RKO (cell line): ENCODE measurements around the gene RRP1.

Source experiments
- DNase-seq: peaks from one replicate; pipeline ENCODE4 v3.0.0-alpha.2; 2016; ENCODE audit warnings: low spot score

RRP1 gene

GRCh38 chr21:43802713-43803313 is 13.4 kb downstream of the RRP1 start:
- DNase-seq = no peak

GRCh38 chr21:43803558-43804300 is 14.4 kb downstream of the RRP1 start:
- DNase-seq = no peak

- no peak for DNase-seq
Observed at GRCh38 chr21:43805275-43805800, 16.0 kb downstream of the RRP1 start.

GRCh38 chr21:43806017-43806710 is 16.8 kb downstream of the RRP1 start:
- no peak for DNase-seq

- DNase-seq = no peak
Observed at GRCh38 chr21:43808367-43808766, 19.0 kb downstream of the RRP1 start.

- no peak for DNase-seq
Observed at GRCh38 chr21:43808832-43809251, 19.5 kb downstream of the RRP1 start.

GRCh38 chr21:43809346-43809799 is 20.0 kb downstream of the RRP1 start:
- DNase-seq = no peak

- no peak for DNase-seq
Observed at GRCh38 chr21:43809853-43810504, 20.6 kb downstream of the RRP1 start.

GRCh38 chr21:43810505-43811261 is 21.3 kb downstream of the RRP1 start:
- DNase-seq = peak; percentile 69

GRCh38 chr21:43811262-43812105 is 22.1 kb downstream of the RRP1 start:
- no peak for DNase-seq

- no peak for DNase-seq
Observed at GRCh38 chr21:43812139-43812821, 22.9 kb downstream of the RRP1 start.

- DNase-seq = no peak
Observed at GRCh38 chr21:43812957-43813655, 23.7 kb downstream of the RRP1 start.

GRCh38 chr21:43813656-43813980 is 24.2 kb downstream of the RRP1 start:
- no peak for DNase-seq

GRCh38 chr21:43814215-43815106 is 25.1 kb downstream of the RRP1 start:
- DNase-seq = no peak

- DNase-seq = no peak
Observed at GRCh38 chr21:43815107-43815613, 25.8 kb downstream of the RRP1 start.

GRCh38 chr21:43815991-43816390 is 26.6 kb downstream of the RRP1 start:
- DNase-seq = no peak

- DNase-seq = no peak
Observed at GRCh38 chr21:43816611-43817071, 27.3 kb downstream of the RRP1 start.
